Measurements from ENCODE around the gene CDC42BPB. TPM values are rescaled to one million over a fixed set of nuclear protein-coding genes. Genes with fewer than 3 reads are reported as not detected.

CDC42BPB gene
- total and polyA plus RNA-seq, 11 donors, result 31.1 to 124 (median 68.9) TPM

- Histone ChIP-seq H3K27ac (no peak overlapping the region), H3K27me3 (peaks cover 0 to 48% (median 16%) of the 10 kb centered on the region in 9 donors), H3K36me3 (no peaks in the 10 kb centered on the region), H3K9me3 (no peaks in the 10 kb centered on the region), H3K4me3 (no peak overlapping the region), H3K4me1 (peaks cover 0 to 19% (median 6%) of the 10 kb centered on the region in 12 donors)
- TF ChIP-seq POLR2A (IDR thresholded peaks at IDR 0.05) (no peak), CTCF (IDR thresholded peaks at IDR 0.05) (no peak)
- intact Hi-C loops (cut with DNase I), result loop anchor here in 1 of 10 donors (10.0 kb wide), 1 partner anchor 394 kb away; no protein-coding TSS in a partner anchor
- ATAC-seq, result no peak
- peak in 1 of 5 donors; percentile 15 for DNase-seq
- 79 to 94% (median 91%) methylated on average over 4 to 6 of the region's 6 CpGs for WGBS, 4 donors
Observed at GRCh38 chr14:103088921-103089320, 31.6 kb upstream of the CDC42BPB start.

DNA sequence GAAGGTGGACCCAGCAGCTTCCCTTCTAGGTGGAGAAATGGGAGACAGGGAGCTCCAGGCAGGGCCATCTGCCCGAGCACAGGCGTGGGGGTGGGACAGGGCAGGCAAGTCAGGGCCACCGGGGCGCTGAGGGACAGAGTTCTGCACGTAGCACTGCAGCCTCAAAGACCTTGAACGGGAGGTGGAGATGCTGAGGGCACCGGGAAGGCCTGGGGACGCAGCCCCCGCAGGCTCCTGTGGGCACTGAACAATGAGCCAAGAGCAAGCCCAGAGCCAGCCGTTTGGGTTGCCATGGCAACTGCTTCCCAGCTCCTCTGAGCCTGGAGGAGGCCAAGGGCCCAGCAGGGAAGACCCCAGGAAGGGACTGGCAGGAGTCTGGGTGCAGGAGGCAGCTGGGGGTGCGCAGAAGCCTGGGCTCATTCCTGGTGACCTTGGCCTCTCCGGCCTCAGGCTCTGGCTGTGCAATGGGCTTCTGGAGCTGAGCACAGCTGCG lies 30.0 kb upstream of the CDC42BPB start:
- WGBS, 4 donors, result 76 to 79% (median 77%) methylated on average over 10 to 13 of the region's 13 CpGs
- TF ChIP-seq CTCF (IDR thresholded peaks at IDR 0.05) (no peak), POLR2A (IDR thresholded peaks at IDR 0.05) (no peak)
- peaks cover 0 to 18% (median 6%) of the 10 kb centered on the region in 12 donors for H3K4me1 ChIP-seq
- DNase-seq, result peak in 1 of 5 donors; percentile 40
- H3K27me3 ChIP-seq, result peaks cover 0 to 57% (median 19%) of the 10 kb centered on the region in 9 donors
- no peaks in the 10 kb centered on the region for H3K9me3 ChIP-seq
- no peak overlapping the region for H3K27ac ChIP-seq
- H3K4me3 ChIP-seq, result no peak overlapping the region
- H3K36me3 ChIP-seq, result no peaks in the 10 kb centered on the region
- intact Hi-C loops (cut with DNase I), result loop anchor here in 1 of 10 donors (10.0 kb wide), 1 partner anchor 393 kb away; no protein-coding TSS in a partner anchor
- no peak for ATAC-seq

GRCh38 chr14:103086771-103087342 lies 29.5 kb upstream of the CDC42BPB start:
- WGBS, 4 donors, result 59 to 80% (median 73%) methylated on average over 5 to 8 of the region's 8 CpGs
- Histone ChIP-seq H3K27ac (no peak overlapping the region), H3K36me3 (no peaks in the 10 kb centered on the region), H3K27me3 (peaks cover 0 to 56% (median 19%) of the 10 kb centered on the region in 9 donors), H3K4me3 (no peak overlapping the region), H3K9me3 (no peaks in the 10 kb centered on the region), H3K4me1 (peaks cover 0 to 17% (median 6%) of the 10 kb centered on the region in 12 donors)
- TF ChIP-seq CTCF (IDR thresholded peaks at IDR 0.05), result no peak
- TF ChIP-seq POLR2A (IDR thresholded peaks at IDR 0.05), result no peak
- ATAC-seq, result no peak
- intact Hi-C loops (cut with DNase I), result loop anchor here in 1 of 10 donors (10.0 kb wide), 1 partner anchor 392 kb away; no protein-coding TSS in a partner anchor
- peak in 1 of 5 donors; percentile 32 for DNase-seq
